Measurements from ENCODE around the gene GLI3. TPM values are rescaled to one million over a fixed set of nuclear protein-coding genes. Genes with fewer than 3 reads are reported as not detected.

The GLI3 gene
- total RNA-seq, 1 experiment from 2014 or later = 45.0 TPM

- Histone ChIP-seq H3K4ac (ENCODE audit: low read depth, low read length) (no peak overlapping the region), H2BK120ac (ENCODE audit: low read depth, low read length, poor library complexity, severe bottlenecking) (no peak overlapping the region), H2AFZ (ENCODE audit: low read length) (no peak overlapping the region), H2BK20ac (ENCODE audit: low read depth, low read length, poor library complexity, severe bottlenecking) (no peak overlapping the region), H3K27me3 (ENCODE audit: insufficient read depth, low read length) (no peaks in the 10 kb centered on the region), H4K91ac (ENCODE audit: insufficient read length, low read depth, low read length) (no peak overlapping the region), H3T11ph (ENCODE audit: low read length) (no peak overlapping the region), H4K5ac (ENCODE audit: insufficient read length, low read depth, low read length) (no peak overlapping the region), H2BK5ac (ENCODE audit: insufficient read length, low read length) (no peak overlapping the region), H3K18ac (ENCODE audit: insufficient read length, low read depth, low read length) (no peak overlapping the region), H2AK5ac (ENCODE audit: insufficient read length, low read length) (no peak overlapping the region), H3K56ac (ENCODE audit: insufficient read length, low read depth, low read length) (no peak overlapping the region), H3K79me1 (ENCODE audit: insufficient read depth, low read depth, low read length, poor library complexity, severe bottlenecking) (no peaks in the 10 kb centered on the region), H3K27ac (ENCODE audit: insufficient read length, low read depth, low read length) (no peak overlapping the region), H3K4me1 (ENCODE audit: insufficient read depth, low read length) (no peaks in the 10 kb centered on the region), H2BK12ac (ENCODE audit: insufficient read length, low read depth, low read length) (no peak overlapping the region), H3K79me2 (ENCODE audit: insufficient read depth, low read length) (no peaks in the 10 kb centered on the region), H4K20me1 (ENCODE audit: control insufficient read depth, insufficient read depth, insufficient read length) (no peaks in the 10 kb centered on the region), H4K8ac (replicated peaks; ENCODE audit: insufficient read length, low read depth, low read length) (no peak overlapping the region), H3K23ac (ENCODE audit: insufficient read length, low read depth, low read length) (no peak overlapping the region), H2BK15ac (ENCODE audit: low read depth, low read length) (no peak overlapping the region), H3K9me3 (ENCODE audit: control insufficient read depth, low read depth, low read length) (no peaks in the 10 kb centered on the region), H3K14ac (ENCODE audit: insufficient read depth, low read length) (no peak overlapping the region), H3K4me2 (ENCODE audit: insufficient read depth, insufficient read length, low read length) (no peak overlapping the region), H3K23me2 (ENCODE audit: insufficient read length, low read depth, low read length, poor library complexity, severe bottlenecking) (no peaks in the 10 kb centered on the region), H3K9ac (ENCODE audit: extremely low read depth, insufficient read length, low read length) (no peak overlapping the region)
- TF ChIP-seq CTCF (conservative IDR thresholded peaks at IDR 0.05) = no peak
- no peaks in the 10 kb centered on the region for H3K27me3 Mint-ChIP-seq (ENCODE audit: low read depth)
- no peaks in the 10 kb centered on the region; a peak in 1 of 5 replicates for H3K9me3 Mint-ChIP-seq
- WGBS (ENCODE audit: extremely low coverage, insufficient read length, low lambda C conversion rate) = no CpG with 5 or more reads among the region's 3 CpGs
- no peak overlapping the region for H3K4me3 Mint-ChIP-seq
- peaks cover 7 to 8% of the 10 kb centered on the region in 2 experiments for H3K4me1 Mint-ChIP-seq
- DNase-seq = no peak
- peaks cover 0 to 4% (median 0%) of the 10 kb centered on the region in 3 experiments; a peak in 1 of 7 replicates for H3K36me3 Mint-ChIP-seq (ENCODE audit: insufficient read depth in 1 of 3, low read depth in 3 of 3)
- H3K27ac Mint-ChIP-seq = no peak overlapping the region
These were observed 311.1 kb downstream of the GLI3 start for GRCh38 chr7:41925946-41926345.
